ENCODE measurements around the gene PSMA2.
A peak's percentile ranks its signal among the peaks of the same experiment; 100 is the strongest.

The PSMA2 gene

GRCh38 chr7:42939457-42940240, 7.7 kb upstream of the PSMA2 start:
- peaks cover 3% of the 10 kb centered on the region in 2 experiments for H3K4me1 ChIP-seq (ENCODE audit: control insufficient read depth in 1 of 2, insufficient read depth in 1 of 2, low read depth in 1 of 2, low read length in 1 of 2)
- H3K27me3 ChIP-seq, result no peaks in the 10 kb centered on the region
- H3K4me3 ChIP-seq (ENCODE audit: low read depth in 1 of 2, low read length in 1 of 2), result no peak overlapping the region
- peaks cover 17% of the 10 kb centered on the region for H3K36me3 ChIP-seq
- no peaks in the 10 kb centered on the region for H3K9me3 ChIP-seq
- no peak overlapping the region for H3K27ac ChIP-seq
- no peak for TF ChIP-seq CTCF (IDR thresholded peaks at IDR 0.05)

- no peaks in the 10 kb centered on the region for H3K27me3 ChIP-seq
- peaks cover 17% of the 10 kb centered on the region for H3K36me3 ChIP-seq
- no peak overlapping the region for H3K4me3 ChIP-seq (ENCODE audit: low read depth in 1 of 2, low read length in 1 of 2)
- H3K4me1 ChIP-seq (ENCODE audit: control insufficient read depth in 1 of 2, insufficient read depth in 1 of 2, low read depth in 1 of 2, low read length in 1 of 2), result peaks cover 18 to 27% of the 10 kb centered on the region in 2 experiments
- no peak overlapping the region for H3K27ac ChIP-seq
- no peaks in the 10 kb centered on the region for H3K9me3 ChIP-seq
- TF ChIP-seq CTCF (IDR thresholded peaks at IDR 0.05), result no peak
These were observed 3.9 kb upstream of the PSMA2 start for GRCh38 chr7:42935861-42936260.

- Histone ChIP-seq H3K4me3 (ENCODE audit: low read depth in 1 of 2, low read length in 1 of 2) (no peak overlapping the region), H3K27me3 (no peaks in the 10 kb centered on the region)
- TF ChIP-seq CTCF (IDR thresholded peaks at IDR 0.05), result no peak
These were observed 2.3 kb upstream of the PSMA2 start for GRCh38 chr7:42934291-42934690.

GRCh38 chr7:42932811-42933591, 1.0 kb upstream of the PSMA2 start:
- Histone ChIP-seq H3K4me3 (ENCODE audit: low read depth in 1 of 2, low read length in 1 of 2) (peak overlapping the region; percentile 92 to 99), H3K36me3 (peaks cover 11% of the 10 kb centered on the region), H3K4me1 (ENCODE audit: control insufficient read depth in 1 of 2, insufficient read depth in 1 of 2, low read depth in 1 of 2, low read length in 1 of 2) (peaks cover 41 to 48% of the 10 kb centered on the region in 2 experiments), H3K9me3 (no peaks in the 10 kb centered on the region), H3K27me3 (no peaks in the 10 kb centered on the region), H3K27ac (peak overlapping the region; percentile 71)
- no peak for TF ChIP-seq CTCF (IDR thresholded peaks at IDR 0.05)

More at GRCh38 chr7:42934291-42934690, 2.3 kb upstream of the PSMA2 start:
- Histone ChIP-seq H3K27ac (no peak overlapping the region), H3K4me1 (ENCODE audit: control insufficient read depth in 1 of 2, insufficient read depth in 1 of 2, low read depth in 1 of 2, low read length in 1 of 2) (peaks cover 34 to 42% of the 10 kb centered on the region in 2 experiments), H3K36me3 (peaks cover 17% of the 10 kb centered on the region), H3K9me3 (no peaks in the 10 kb centered on the region)

GRCh38 chr7:42931447-42931833, 534 bp downstream of the PSMA2 start:
- peaks cover 7% of the 10 kb centered on the region for H3K36me3 ChIP-seq
- H3K4me3 ChIP-seq (ENCODE audit: low read depth in 1 of 2, low read length in 1 of 2), result peak overlapping the region; percentile 92 to 99
- H3K4me1 ChIP-seq (ENCODE audit: control insufficient read depth in 1 of 2, insufficient read depth in 1 of 2, low read depth in 1 of 2, low read length in 1 of 2), result peaks cover 55 to 56% of the 10 kb centered on the region in 2 experiments
- no peaks in the 10 kb centered on the region for H3K9me3 ChIP-seq
- peak overlapping the region; percentile 71 for H3K27ac ChIP-seq
- H3K27me3 ChIP-seq, result no peaks in the 10 kb centered on the region
- TF ChIP-seq CTCF (IDR thresholded peaks at IDR 0.05), result no peak
